SK-N-SH treated with all-trans-retinoic acid at 6 μM for 48 hours (cell line): Measurements from ENCODE around the gene PLCD4.

ENCODE experiments used
- ATAC-seq: fragments of 200-7000 bp; cut with Tn5 transposase; 3 replicates; pipeline ENCODE4 v1.9.1; 2020; ENCODE audit warnings: mild to moderate bottlenecking, moderate library complexity
- BACH2 ChIP-seq: fragments of 250-450 bp; sonication (Bioruptor Pico); IDR thresholded peaks from 2 replicates; pipeline ENCODE4 v1.9.0; 2021; ENCODE audit warnings: mild to moderate bottlenecking, borderline replicate concordance
- CREB5 ChIP-seq: fragments of 250-450 bp; sonication (Bioruptor Pico); IDR thresholded peaks from 2 replicates; pipeline ENCODE4 v1.5.1; 2020; ENCODE audit warnings: low read depth, mild to moderate bottlenecking, moderate library complexity
- CSDC2 ChIP-seq: fragments of 250-450 bp; sonication (Bioruptor Pico); IDR thresholded peaks from 2 replicates; pipeline ENCODE4 v1.5.0; 2020; ENCODE audit warnings: mild to moderate bottlenecking, moderate library complexity
- CSRNP3 ChIP-seq: fragments of 250-450 bp; sonication (Bioruptor Pico); IDR thresholded peaks from 2 replicates; pipeline ENCODE4 v1.5.1; 2021; ENCODE audit warnings: mild to moderate bottlenecking, moderate library complexity
- GLIS3 ChIP-seq: fragments of 250-450 bp; sonication (Bioruptor Pico); IDR thresholded peaks from 2 replicates; pipeline ENCODE4 v1.5.0; 2020; ENCODE audit warnings: mild to moderate bottlenecking, moderate library complexity
- ISL1 ChIP-seq: fragments of 250-450 bp; sonication (Bioruptor Pico); IDR thresholded peaks from 2 replicates; pipeline ENCODE4 v2.1.2; 2022; ENCODE audit warnings: mild to moderate bottlenecking, moderate library complexity
- OSR1 ChIP-seq: fragments of 250-450 bp; sonication (Bioruptor Pico); IDR thresholded peaks from 2 replicates; pipeline ENCODE4 v1.8.0; 2022; ENCODE audit warnings: moderate library complexity, mild to moderate bottlenecking, inconsistent platforms
- PATZ1 ChIP-seq: fragments of 250-450 bp; sonication (Bioruptor Pico); IDR thresholded peaks from 2 replicates; pipeline ENCODE4 v1.8.0; 2020; ENCODE audit warnings: mild to moderate bottlenecking, moderate library complexity, borderline replicate concordance
- POU6F1 ChIP-seq: fragments of 250-450 bp; sonication (Bioruptor Pico); IDR thresholded peaks from 2 replicates; pipeline ENCODE4 v1.8.0; 2021; ENCODE audit warnings: low read depth, mild to moderate bottlenecking, moderate library complexity, borderline replicate concordance
- PPARA ChIP-seq: fragments of 250-450 bp; sonication (Bioruptor Pico); IDR thresholded peaks from 2 replicates; pipeline ENCODE4 v1.5.0; 2020; ENCODE audit warnings: mild to moderate bottlenecking, borderline replicate concordance
- RARB ChIP-seq: fragments of 250-450 bp; sonication (Bioruptor Pico); IDR thresholded peaks from 2 replicates; pipeline ENCODE4 v1.8.0; 2021; ENCODE audit warnings: mild to moderate bottlenecking, moderate library complexity
- TOX ChIP-seq: fragments of 250-450 bp; sonication (Bioruptor Pico); IDR thresholded peaks from 2 replicates; pipeline ENCODE4 v1.8.0; 2021; ENCODE audit warnings: mild to moderate bottlenecking, moderate library complexity, borderline replicate concordance
- TSHZ2 ChIP-seq: fragments of 250-450 bp; sonication (Bioruptor Pico); IDR thresholded peaks from 2 replicates; pipeline ENCODE4 v1.5.0; 2020; ENCODE audit warnings: mild to moderate bottlenecking, moderate library complexity
- ZC3H10 ChIP-seq: fragments of 250-450 bp; sonication (Bioruptor Pico); IDR thresholded peaks from 2 replicates; pipeline ENCODE4 v1.5.1; 2021; ENCODE audit warnings: mild to moderate bottlenecking, moderate library complexity
- ZFP3 ChIP-seq: fragments of 250-450 bp; sonication (Bioruptor Pico); IDR thresholded peaks from 2 replicates; pipeline ENCODE4 v1.5.0; 2020; ENCODE audit warnings: mild to moderate bottlenecking, moderate library complexity
- ZNF565 ChIP-seq: fragments of 450-650 bp; formaldehyde crosslinking; conservative IDR thresholded peaks from 2 replicates; pipeline ENCODE4 v1.5.0; 2020; ENCODE audit warnings: low read depth, mild to moderate bottlenecking, moderate library complexity
- ZNF8 ChIP-seq: fragments of 450-650 bp; formaldehyde crosslinking; IDR thresholded peaks from 2 replicates; pipeline ENCODE4 v1.5.0; 2020; ENCODE audit warnings: mild to moderate bottlenecking, moderate library complexity

PLCD4 gene

GRCh38 chr2:218569661-218570500, 37.8 kb upstream of the PLCD4 start (continued):
- TF ChIP-seq TSHZ2 (no peak), CREB5 (no peak), CSDC2 (CRISPR knock-in tag) (no peak)

GRCh38 chr2:218570850-218571249, 36.8 kb upstream of the PLCD4 start:
- no peak for ATAC-seq
- TF ChIP-seq BACH2 (CRISPR knock-in tag) (no peak), CREB5 (no peak), GLIS3 (CRISPR knock-in tag) (no peak), ZNF8 (no peak), PATZ1 (no peak), CSRNP3 (CRISPR knock-in tag) (no peak), ZNF565 (no peak), ZFP3 (CRISPR knock-in tag) (no peak), RARB (CRISPR knock-in tag) (no peak), OSR1 (CRISPR knock-in tag) (no peak), POU6F1 (no peak), PPARA (CRISPR knock-in tag) (no peak), ZC3H10 (no peak), TSHZ2 (no peak), ISL1 (CRISPR knock-in tag) (no peak), TOX (no peak), CSDC2 (CRISPR knock-in tag) (no peak)
